ENCODE measurements around the gene NPFF. TPM values are rescaled to one million over a fixed set of nuclear protein-coding genes. Genes with fewer than 3 reads are reported as not detected.

NPFF gene
- total RNA-seq, 2 donors from 2014 or later: not detected

- Mint-ChIP-seq H3K4me3 (no peak overlapping the region), H3K27ac (no peak overlapping the region), H3K9me3 (no peaks in the 10 kb centered on the region), H3K36me3 (ENCODE audit: low read depth) (peaks cover 61% of the 10 kb centered on the region), H3K4me1 (peaks cover 5% of the 10 kb centered on the region), H3K27me3 (ENCODE audit: insufficient read depth) (no peaks in the 10 kb centered on the region)
- Histone ChIP-seq H3K27ac (ENCODE audit: low read depth, low read length) (no peak overlapping the region), H3K36me3 (ENCODE audit: control insufficient read depth, insufficient read depth, low read length) (peaks cover 67% of the 10 kb centered on the region), H3K4me1 (ENCODE audit: control insufficient read depth, insufficient read depth, low read length) (no peaks in the 10 kb centered on the region), H3K4me3 (ENCODE audit: low read length) (no peak overlapping the region), H3K9me3 (ENCODE audit: control insufficient read depth, low read length) (no peaks in the 10 kb centered on the region), H3K27me3 (ENCODE audit: control insufficient read depth, insufficient read depth, low read length, poor library complexity, severe bottlenecking) (no peaks in the 10 kb centered on the region), H3K9ac (ENCODE audit: extremely low read depth, low read length, poor library complexity, severe bottlenecking) (no peak overlapping the region)
- DNase-seq: no peak
- TF ChIP-seq, protein P1, sequence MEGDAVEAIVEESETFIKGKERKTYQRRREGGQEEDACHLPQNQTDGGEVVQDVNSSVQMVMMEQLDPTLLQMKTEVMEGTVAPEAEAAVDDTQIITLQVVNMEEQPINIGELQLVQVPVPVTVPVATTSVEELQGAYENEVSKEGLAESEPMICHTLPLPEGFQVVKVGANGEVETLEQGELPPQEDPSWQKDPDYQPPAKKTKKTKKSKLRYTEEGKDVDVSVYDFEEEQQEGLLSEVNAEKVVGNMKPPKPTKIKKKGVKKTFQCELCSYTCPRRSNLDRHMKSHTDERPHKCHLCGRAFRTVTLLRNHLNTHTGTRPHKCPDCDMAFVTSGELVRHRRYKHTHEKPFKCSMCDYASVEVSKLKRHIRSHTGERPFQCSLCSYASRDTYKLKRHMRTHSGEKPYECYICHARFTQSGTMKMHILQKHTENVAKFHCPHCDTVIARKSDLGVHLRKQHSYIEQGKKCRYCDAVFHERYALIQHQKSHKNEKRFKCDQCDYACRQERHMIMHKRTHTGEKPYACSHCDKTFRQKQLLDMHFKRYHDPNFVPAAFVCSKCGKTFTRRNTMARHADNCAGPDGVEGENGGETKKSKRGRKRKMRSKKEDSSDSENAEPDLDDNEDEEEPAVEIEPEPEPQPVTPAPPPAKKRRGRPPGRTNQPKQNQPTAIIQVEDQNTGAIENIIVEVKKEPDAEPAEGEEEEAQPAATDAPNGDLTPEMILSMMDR (conservative IDR thresholded peaks at IDR 0.05): no peak
- 88 to 92% methylated on average over 1 to 2 of the region's 2 CpGs for WGBS, 2 experiments (ENCODE audit: insufficient coverage in 1 of 2, insufficient read length in 1 of 2)
Observed at GRCh38 chr12:53533471-53533870, 26.2 kb upstream of the NPFF start.

DNA sequence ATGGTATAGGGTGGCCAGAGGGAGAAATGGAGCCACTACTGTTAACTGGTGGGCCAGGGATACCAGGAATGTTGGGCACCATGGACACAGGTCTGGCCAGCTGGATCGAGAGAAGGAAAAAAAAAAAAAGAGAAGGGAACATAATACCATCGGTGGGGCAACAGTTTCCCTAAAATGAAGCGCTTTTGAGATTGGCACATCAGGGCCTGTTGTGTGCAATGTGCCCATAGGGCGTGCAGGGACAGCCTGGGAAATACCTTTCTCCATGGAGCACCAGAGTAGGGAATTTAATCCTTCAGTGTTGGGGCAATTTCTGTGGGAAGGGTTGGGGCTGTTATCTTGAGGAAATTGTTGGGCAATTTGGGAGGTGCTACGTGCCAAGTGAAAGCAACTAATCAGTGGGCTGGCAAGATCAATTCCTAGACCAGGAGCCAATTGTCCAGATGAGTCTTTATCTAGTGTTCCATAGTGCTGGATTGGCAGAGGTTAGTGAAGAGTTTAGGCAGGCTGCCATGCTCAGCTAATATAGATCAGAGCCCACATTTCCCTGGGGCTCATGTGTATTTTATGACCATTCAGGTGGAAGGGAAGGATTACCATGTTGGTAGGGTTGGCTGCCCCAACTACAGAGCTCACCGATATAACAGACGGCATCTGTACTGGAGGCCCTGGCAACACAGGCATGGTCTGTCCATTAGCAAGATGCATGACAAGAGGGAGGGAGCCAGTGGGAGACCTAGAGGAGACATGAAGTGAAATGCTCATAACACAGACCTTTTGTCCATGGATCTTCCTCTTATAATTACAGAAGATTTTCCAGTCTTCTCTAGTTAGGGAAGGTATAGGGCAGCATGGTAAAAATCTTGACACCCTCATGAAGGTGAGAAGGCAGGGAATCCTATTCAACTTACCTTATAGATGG lies 25.5 kb upstream of the NPFF start:
- Histone ChIP-seq H3K4me1 (ENCODE audit: control insufficient read depth, insufficient read depth, low read length) (no peaks in the 10 kb centered on the region), H3K9ac (ENCODE audit: extremely low read depth, low read length, poor library complexity, severe bottlenecking) (no peak overlapping the region), H3K27me3 (ENCODE audit: control insufficient read depth, insufficient read depth, low read length, poor library complexity, severe bottlenecking) (no peaks in the 10 kb centered on the region), H3K27ac (ENCODE audit: low read depth, low read length) (no peak overlapping the region), H3K36me3 (ENCODE audit: control insufficient read depth, insufficient read depth, low read length) (peaks cover 63% of the 10 kb centered on the region), H3K9me3 (ENCODE audit: control insufficient read depth, low read length) (no peaks in the 10 kb centered on the region), H3K4me3 (ENCODE audit: low read length) (no peak overlapping the region)
- DNase-seq: no peak
- Mint-ChIP-seq H3K27ac (no peak overlapping the region), H3K4me1 (no peaks in the 10 kb centered on the region), H3K27me3 (ENCODE audit: insufficient read depth) (no peaks in the 10 kb centered on the region), H3K4me3 (no peak overlapping the region), H3K36me3 (ENCODE audit: low read depth) (peaks cover 60% of the 10 kb centered on the region), H3K9me3 (no peaks in the 10 kb centered on the region)
- WGBS, 2 experiments (ENCODE audit: insufficient coverage in 1 of 2, insufficient read length in 1 of 2): 96 to 97% methylated on average over 7 of the region's 7 CpGs
- TF ChIP-seq, protein P1 (conservative IDR thresholded peaks at IDR 0.05): no peak

GRCh38 chr12:53532021-53532420 lies 24.7 kb upstream of the NPFF start:
- no peak overlapping the region for H3K27ac ChIP-seq (ENCODE audit: low read depth, low read length)
- TF ChIP-seq, protein P1 (conservative IDR thresholded peaks at IDR 0.05): no peak
- no peak overlapping the region for H3K9ac ChIP-seq (ENCODE audit: extremely low read depth, low read length, poor library complexity, severe bottlenecking)
- H3K4me3 Mint-ChIP-seq: no peak overlapping the region
- DNase-seq: no peak
- H3K9me3 Mint-ChIP-seq: no peaks in the 10 kb centered on the region
- no peaks in the 10 kb centered on the region for H3K4me1 Mint-ChIP-seq
- H3K36me3 Mint-ChIP-seq (ENCODE audit: low read depth): peaks cover 60% of the 10 kb centered on the region
- WGBS, 2 experiments (ENCODE audit: insufficient coverage in 1 of 2, insufficient read length in 1 of 2): 90 to 94% methylated on average over 2 to 3 of the region's 3 CpGs
- H3K27ac Mint-ChIP-seq: no peak overlapping the region
- no peaks in the 10 kb centered on the region for H3K27me3 ChIP-seq (ENCODE audit: control insufficient read depth, insufficient read depth, low read length, poor library complexity, severe bottlenecking)
- no peaks in the 10 kb centered on the region for H3K9me3 ChIP-seq (ENCODE audit: control insufficient read depth, low read length)
- H3K4me3 ChIP-seq (ENCODE audit: low read length): no peak overlapping the region
- no peaks in the 10 kb centered on the region for H3K4me1 ChIP-seq (ENCODE audit: control insufficient read depth, insufficient read depth, low read length)
- H3K27me3 Mint-ChIP-seq (ENCODE audit: insufficient read depth): no peaks in the 10 kb centered on the region
- peaks cover 60% of the 10 kb centered on the region for H3K36me3 ChIP-seq (ENCODE audit: control insufficient read depth, insufficient read depth, low read length)

All from endodermal cell (in vitro differentiated cells).